Inferior parietal cortex (tissue), 1 donor: ENCODE data around the gene PPM1M.

Experiments
- DNase-seq: peaks from one replicate; pipeline ENCODE4 v3.0.0-alpha.2; 2016; ENCODE audit errors: extremely low spot score

PPM1M gene

GRCh38 chr3:52230889-52231499, 14.6 kb upstream of the PPM1M start:
- DNase-seq: no peak

- no peak for DNase-seq
Observed at GRCh38 chr3:52231502-52232278, 13.9 kb upstream of the PPM1M start.

- DNase-seq: no peak
Observed at GRCh38 chr3:52232279-52233107, 13.1 kb upstream of the PPM1M start.

- DNase-seq: no peak
Observed at GRCh38 chr3:52233108-52233591, 12.4 kb upstream of the PPM1M start.

GRCh38 chr3:52233968-52234367, 11.6 kb upstream of the PPM1M start:
- no peak for DNase-seq

- no peak for DNase-seq
Observed at GRCh38 chr3:52234516-52235447, 10.8 kb upstream of the PPM1M start.

- DNase-seq: no peak
Observed at GRCh38 chr3:52236424-52236886, 9.1 kb upstream of the PPM1M start.

- no peak for DNase-seq
Observed at GRCh38 chr3:52237006-52237656, 8.4 kb upstream of the PPM1M start.

GRCh38 chr3:52237657-52238172, 7.8 kb upstream of the PPM1M start:
- peak; percentile 36 for DNase-seq

- DNase-seq: no peak
Observed at GRCh38 chr3:52238193-52238760, 7.3 kb upstream of the PPM1M start.

GRCh38 chr3:52238761-52239701, 6.5 kb upstream of the PPM1M start, which contains the start of gene TWF2:
Gene TWF2 (minus strand): TSS chr3:52239158. CDS start chr3:52239016, 142 bp downstream.
- DNase-seq: peak; percentile 72

- DNase-seq: no peak
Observed at GRCh38 chr3:52240059-52240885, 5.3 kb upstream of the PPM1M start.

GRCh38 chr3:52240886-52241370, 4.6 kb upstream of the PPM1M start:
- DNase-seq: no peak

GRCh38 chr3:52242039-52242438, 3.5 kb upstream of the PPM1M start:
- no peak for DNase-seq

GRCh38 chr3:52243791-52244628, 1.5 kb upstream of the PPM1M start:
- DNase-seq: no peak

- no peak for DNase-seq
Observed at GRCh38 chr3:52246264-52246620, 683 bp downstream of the PPM1M start.
